A673 (cell line): Measurements from ENCODE around the gene ACKR2.

ENCODE experiments used
- EZH2 ChIP-seq: fragments of 200-600 bp; sonication (generic); IDR thresholded peaks from 2 replicates; pipeline ENCODE4 v1.6.1; 2017; ENCODE audit warnings: borderline replicate concordance, low read depth, mild to moderate bottlenecking, mixed read lengths, antibody characterized with exemption, low read length; ENCODE audit not compliant: poor library complexity, severe bottlenecking
- TF ChIP-seq, protein P1 (sequence below): fragments of 300-800, 200-600 bp; sonication (generic); conservative IDR thresholded peaks from 2 replicates; pipeline ENCODE4 v1.5.1; 2017; ENCODE audit warnings: low read depth, mild to moderate bottlenecking, antibody characterized with exemption, low read length, moderate library complexity, mixed read lengths

DNA sequence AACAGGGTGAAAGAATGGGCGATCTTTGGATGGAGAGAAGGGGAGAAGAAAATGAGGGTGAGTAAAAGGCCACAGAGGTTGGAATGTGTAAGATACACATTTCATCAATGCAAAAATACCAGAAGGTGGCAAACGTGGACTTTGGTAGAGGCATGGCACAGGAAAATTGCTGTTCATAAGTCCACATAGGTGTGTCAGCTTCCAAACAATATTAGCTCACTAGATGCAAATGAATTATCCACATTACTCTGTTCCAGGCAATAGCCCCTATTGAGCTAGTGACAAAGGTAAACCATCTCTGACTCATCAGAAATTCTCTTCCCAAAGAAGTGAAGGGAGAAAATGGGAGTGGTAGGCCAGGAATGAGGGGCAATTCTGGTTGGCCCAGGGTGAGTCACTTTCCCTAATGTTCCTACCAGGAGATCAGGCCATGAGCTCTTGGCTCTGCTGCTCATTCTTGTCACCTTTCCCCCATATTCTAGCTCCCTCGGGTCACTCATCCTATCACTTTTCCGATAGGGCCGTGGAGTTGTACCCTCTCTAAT lies 19.9 kb downstream of the ACKR2 start:
- TF ChIP-seq, protein P1, sequence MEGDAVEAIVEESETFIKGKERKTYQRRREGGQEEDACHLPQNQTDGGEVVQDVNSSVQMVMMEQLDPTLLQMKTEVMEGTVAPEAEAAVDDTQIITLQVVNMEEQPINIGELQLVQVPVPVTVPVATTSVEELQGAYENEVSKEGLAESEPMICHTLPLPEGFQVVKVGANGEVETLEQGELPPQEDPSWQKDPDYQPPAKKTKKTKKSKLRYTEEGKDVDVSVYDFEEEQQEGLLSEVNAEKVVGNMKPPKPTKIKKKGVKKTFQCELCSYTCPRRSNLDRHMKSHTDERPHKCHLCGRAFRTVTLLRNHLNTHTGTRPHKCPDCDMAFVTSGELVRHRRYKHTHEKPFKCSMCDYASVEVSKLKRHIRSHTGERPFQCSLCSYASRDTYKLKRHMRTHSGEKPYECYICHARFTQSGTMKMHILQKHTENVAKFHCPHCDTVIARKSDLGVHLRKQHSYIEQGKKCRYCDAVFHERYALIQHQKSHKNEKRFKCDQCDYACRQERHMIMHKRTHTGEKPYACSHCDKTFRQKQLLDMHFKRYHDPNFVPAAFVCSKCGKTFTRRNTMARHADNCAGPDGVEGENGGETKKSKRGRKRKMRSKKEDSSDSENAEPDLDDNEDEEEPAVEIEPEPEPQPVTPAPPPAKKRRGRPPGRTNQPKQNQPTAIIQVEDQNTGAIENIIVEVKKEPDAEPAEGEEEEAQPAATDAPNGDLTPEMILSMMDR: no peak
- no peak for TF ChIP-seq EZH2
